ENCODE measurements around the gene ARMC12. TPM values are rescaled to one million over a fixed set of nuclear protein-coding genes. Genes with fewer than 3 reads are reported as not detected.

ARMC12 gene
- total and polyA plus RNA-seq, 2 of the 13 experiments (the other 11 are each of a cell fraction or from before 2014, with no cell fraction given): 1.3 TPM; not detected in 1

GRCh38 chr6:35688605-35689322, 48.1 kb upstream of the ARMC12 start, which contains the start of gene FKBP5 (continued):
- TF ChIP-seq ZNF407 (CRISPR knock-in tag; IDR thresholded peaks at IDR 0.05; ENCODE audit: not compliant biosample characterization): peak; percentile 78
- 0 out of 2 replicates have a peak, but pooled peaks have one; percentile 57 for TF ChIP-seq ZNF788 (CRISPR knock-in tag; IDR thresholded peaks at IDR 0.05; ENCODE audit: borderline replicate concordance)
- no peak for TF ChIP-seq JDP2 (CRISPR knock-in tag; IDR thresholded peaks at IDR 0.05; ENCODE audit: borderline replicate concordance)
- no peak for TF ChIP-seq ISX (CRISPR knock-in tag; conservative IDR thresholded peaks at IDR 0.05)
- TF ChIP-seq ZSCAN22 (CRISPR knock-in tag; IDR thresholded peaks at IDR 0.05): no peak
- TF ChIP-seq PHB2 (IDR thresholded peaks at IDR 0.05; ENCODE audit: partially characterized antibody): no peak
- no peak for TF ChIP-seq JUND (CRISPR knock-in tag; IDR thresholded peaks at IDR 0.05)
- TF ChIP-seq NCOA1 (CRISPR knock-in tag; IDR thresholded peaks at IDR 0.05): no peak
- no peak; the same call in 1 of the 2 replicates for TF ChIP-seq MEIS2 (CRISPR knock-in tag; IDR thresholded peaks at IDR 0.05)
- TF ChIP-seq ZNF589 (CRISPR knock-in tag; conservative IDR thresholded peaks at IDR 0.05): no peak
- no peak for TF ChIP-seq ZNF782 (CRISPR knock-in tag; IDR thresholded peaks at IDR 0.05; ENCODE audit: borderline replicate concordance)
- TF ChIP-seq SMARCE1 (IDR thresholded peaks at IDR 0.05; ENCODE audit: borderline replicate concordance): no peak
- peak; percentile 60 for TF ChIP-seq HDAC2 (CRISPR knock-in tag; IDR thresholded peaks at IDR 0.05)
- 0 out of 2 replicates have a peak, but pooled peaks have one; percentile 64 for TF ChIP-seq CBX5 (CRISPR knock-in tag; IDR thresholded peaks at IDR 0.05; ENCODE audit: borderline replicate concordance)
- TF ChIP-seq HMGXB3 (CRISPR knock-in tag; IDR thresholded peaks at IDR 0.05; ENCODE audit: borderline replicate concordance): peak; percentile 78

Data from HepG2 (cell line).